Nephron (organoid): Measurements from ENCODE around the gene ITGB1BP1.

ENCODE experiments used
- H3K27ac Mint-ChIP-seq, 3 experiments: 2 replicates each; pipeline ENCODE4 v1.8.0; 2020; ENCODE audit warnings: mixed read lengths in 3 of 3, mild to moderate bottlenecking in 2 of 3, moderate library complexity in 1 of 3
- H3K27me3 Mint-ChIP-seq: 2 replicates; pipeline ENCODE4 v1.8.0; 2021; ENCODE audit warnings: low read depth, mild to moderate bottlenecking, moderate library complexity, mixed read lengths
- H3K36me3 Mint-ChIP-seq: 2 replicates; pipeline ENCODE4 v1.8.0; 2020; ENCODE audit warnings: low read depth, mixed read lengths
- H3K4me1 Mint-ChIP-seq: 2 replicates; pipeline ENCODE4 v1.8.0; 2020; ENCODE audit warnings: mixed read lengths
- H3K4me3 Mint-ChIP-seq, 3 experiments: 2 replicates each; pipeline ENCODE4 v1.8.0; 2020; ENCODE audit warnings: mild to moderate bottlenecking in 3 of 3, mixed read lengths in 3 of 3, moderate library complexity in 2 of 3
- H3K9me3 Mint-ChIP-seq: 2 replicates; pipeline ENCODE4 v1.8.0; 2020; ENCODE audit warnings: mixed read lengths
- CTCF ChIP-seq, 3 experiments: fragments of 200-600 bp; sonication (generic); IDR thresholded peaks; one replicate each; pipeline ENCODE4 v1.5.0; 2021; ENCODE audit warnings: antibody characterized with exemption in 3 of 3; ENCODE audit not compliant: unreplicated experiment in 3 of 3

The ITGB1BP1 gene

GRCh38 chr2:9358846-9359245 is 64.5 kb downstream of the ITGB1BP1 start:
- no peak for TF ChIP-seq CTCF (IDR thresholded peaks at IDR 0.05; ENCODE audit: unreplicated experiment in 3 of 3)
- Mint-ChIP-seq H3K9me3 (no peaks in the 10 kb centered on the region), H3K27me3 (no peaks in the 10 kb centered on the region), H3K4me1 (no peaks in the 10 kb centered on the region), H3K27ac (no peak overlapping the region), H3K4me3 (no peak overlapping the region), H3K36me3 (peaks cover 74% of the 10 kb centered on the region)

- H3K4me1 Mint-ChIP-seq, result no peaks in the 10 kb centered on the region
- peak overlapping the region in 2 of 3 experiments; percentile 14 to 49 for H3K27ac Mint-ChIP-seq
- H3K4me3 Mint-ChIP-seq, result no peak overlapping the region
- no peak for TF ChIP-seq CTCF (IDR thresholded peaks at IDR 0.05; ENCODE audit: unreplicated experiment in 3 of 3)
- H3K27me3 Mint-ChIP-seq, result no peaks in the 10 kb centered on the region
- no peaks in the 10 kb centered on the region for H3K9me3 Mint-ChIP-seq
- H3K36me3 Mint-ChIP-seq, result peaks cover 76% of the 10 kb centered on the region
Measured at GRCh38 chr2:9356261-9356660, 67.1 kb downstream of the ITGB1BP1 start.

GRCh38 chr2:9355716-9356115 is 67.6 kb downstream of the ITGB1BP1 start:
- Mint-ChIP-seq H3K9me3 (no peaks in the 10 kb centered on the region), H3K27ac (peak overlapping the region in 2 of 3 experiments; percentile 14 to 49), H3K36me3 (peaks cover 77% of the 10 kb centered on the region), H3K4me1 (no peaks in the 10 kb centered on the region), H3K4me3 (no peak overlapping the region), H3K27me3 (no peaks in the 10 kb centered on the region)
- TF ChIP-seq CTCF (IDR thresholded peaks at IDR 0.05; ENCODE audit: unreplicated experiment in 3 of 3), result no peak

GRCh38 chr2:9355270-9355669 is 68.1 kb downstream of the ITGB1BP1 start:
- TF ChIP-seq CTCF (IDR thresholded peaks at IDR 0.05; ENCODE audit: unreplicated experiment in 3 of 3), result no peak
- no peaks in the 10 kb centered on the region for H3K27me3 Mint-ChIP-seq
- peak overlapping the region in 1 of 3 experiments; percentile 72 for H3K27ac Mint-ChIP-seq
- H3K4me3 Mint-ChIP-seq, result no peak overlapping the region
- peaks cover 78% of the 10 kb centered on the region for H3K36me3 Mint-ChIP-seq
- H3K4me1 Mint-ChIP-seq, result no peaks in the 10 kb centered on the region
- no peaks in the 10 kb centered on the region for H3K9me3 Mint-ChIP-seq

GRCh38 chr2:9354318-9354717 is 69.0 kb downstream of the ITGB1BP1 start:
- peaks cover 76% of the 10 kb centered on the region for H3K36me3 Mint-ChIP-seq
- no peak for TF ChIP-seq CTCF (IDR thresholded peaks at IDR 0.05; ENCODE audit: unreplicated experiment in 3 of 3)

More at GRCh38 chr2:9354318-9354717, 69.0 kb downstream of the ITGB1BP1 start:
- H3K27me3 Mint-ChIP-seq, result no peaks in the 10 kb centered on the region
- H3K9me3 Mint-ChIP-seq, result no peaks in the 10 kb centered on the region
- no peak overlapping the region for H3K27ac Mint-ChIP-seq
- H3K4me3 Mint-ChIP-seq, result no peak overlapping the region
- no peaks in the 10 kb centered on the region for H3K4me1 Mint-ChIP-seq
